ENCODE results near the gene TNPO1. TPM values are rescaled to one million over a fixed set of nuclear protein-coding genes. Genes with fewer than 3 reads are reported as not detected.

The TNPO1 gene
- total and polyA plus RNA-seq, 9 of the 15 experiments (the other 6 are each of a cell fraction or from before 2014, with no cell fraction given), result 20.8 to 176 (median 97.9) TPM

- intact Hi-C loops (cut with micrococcal nuclease), result no loop called here
- Histone ChIP-seq H3K27me3 (ENCODE audit: control insufficient read depth in 2 of 2, insufficient read depth in 2 of 2, low read length in 2 of 2) (no peaks in the 10 kb centered on the region), H3K9me1 (ENCODE audit: control insufficient read depth, insufficient read depth, low read length) (no peaks in the 10 kb centered on the region), H3K4me3 (peak overlapping the region; percentile 77), H3K27ac (ENCODE audit: extremely low read depth, low read depth, low read length) (peak overlapping the region; percentile 96), H3K36me3 (ENCODE audit: control insufficient read depth, insufficient read depth, low read length) (no peaks in the 10 kb centered on the region), H3K9ac (ENCODE audit: insufficient read depth in 1 of 2, low read depth in 2 of 2, low read length in 2 of 2) (peak overlapping the region in 1 of 2 experiments; percentile 94; a peak in 2 of 4 replicates), H2AFZ (ENCODE audit: low read depth, low read length) (peak overlapping the region; percentile 94), H3K79me2 (ENCODE audit: control insufficient read depth, insufficient read depth, low read length) (peaks cover 53% of the 10 kb centered on the region), H3K4me1 (replicated peaks in 1 of 2; ENCODE audit: control insufficient read depth in 2 of 2, insufficient read depth in 2 of 2, low read length in 2 of 2) (peaks cover 19 to 28% of the 10 kb centered on the region in 2 experiments), H4K20me1 (replicated peaks; ENCODE audit: control insufficient read depth, insufficient read depth, low read length) (no peaks in the 10 kb centered on the region), H3K9me3 (replicated peaks; ENCODE audit: control insufficient read depth, insufficient read depth, low read depth, low read length) (no peaks in the 10 kb centered on the region), H3K4me2 (ENCODE audit: insufficient read depth, low read length) (peak overlapping the region; percentile 95)
- no peak for ATAC-seq
- peak; percentile 25 to 52 (median 33) for DNase-seq (ENCODE audit: extremely low read depth in 1 of 4, low spot score in 3 of 4)
- no peak for FAIRE-seq
- TF ChIP-seq DNMT1 (IDR thresholded peaks at IDR 0.05) (no peak), ZNF740 (CRISPR knock-in tag; IDR thresholded peaks at IDR 0.05) (no peak), ZNF740 (tag; IDR thresholded peaks at IDR 0.05) (peak in 1 of 2 experiments; percentile 56; a peak in 1 of 4 replicates), ETS1 (conservative IDR thresholded peaks at IDR 0.05; ENCODE audit: control insufficient read depth, low read depth, low read length) (no peak), ZNF165 (CRISPR knock-in tag; IDR thresholded peaks at IDR 0.05; ENCODE audit: borderline replicate concordance) (no peak), TAF15 (IDR thresholded peaks at IDR 0.05; ENCODE audit: low read depth, low read length) (no peak), ERF (CRISPR knock-in tag; IDR thresholded peaks at IDR 0.05) (no peak), ZNF212 (CRISPR knock-in tag; IDR thresholded peaks at IDR 0.05) (no peak), CAMTA2 (CRISPR knock-in tag; conservative IDR thresholded peaks at IDR 0.05) (no peak), SRSF1 (IDR thresholded peaks at IDR 0.05; ENCODE audit: low read depth, low read length) (no peak), VEZF1 (CRISPR knock-in tag; IDR thresholded peaks at IDR 0.05) (peak; percentile 81), NCOA2 (IDR thresholded peaks at IDR 0.05; ENCODE audit: partially characterized antibody in 2 of 2) (no peak)
- ChIA-PET POLR2A (interaction anchor here (0.7 to 1.6 kb wide), 3 partner anchors 10 to 575 kb away, joined by 4 to 7 read pairs (median 6); no protein-coding TSS in a partner anchor), CTCF (ENCODE audit: low intra/inter-chr PET ratio) (no interaction called here)
- in situ Hi-C loops (cut with MboI), result no loop called here
- 2% methylated on average over 3 of the region's 7 CpGs for WGBS (ENCODE audit: insufficient coverage, low coverage, missing lambda C conversion rate)
- no TSS peak for BruUV-seq (replicated peaks)
These were observed 137.9 kb downstream of the TNPO1 start for GRCh38 chr5:72954389-72954788.
